ENCODE measurements around the gene TMEM82.

TMEM82 gene

GRCh38 chr1:15777909-15778707 is 35.8 kb downstream of the TMEM82 start:
- Histone ChIP-seq H3K9ac (ENCODE audit: low read depth, low read length) (no peak overlapping the region), H3K4me3 (ENCODE audit: low read length) (no peak overlapping the region), H3K36me3 (ENCODE audit: insufficient read depth, low read length) (peaks cover 52% of the 10 kb centered on the region), H3K27me3 (ENCODE audit: control insufficient read depth, insufficient read depth, low read length) (no peaks in the 10 kb centered on the region), H3K4me1 (ENCODE audit: control insufficient read depth, insufficient read depth, low read length) (no peaks in the 10 kb centered on the region), H3K4me2 (ENCODE audit: low read length) (no peak overlapping the region), H3K9me3 (replicated peaks; ENCODE audit: low read length) (no peaks in the 10 kb centered on the region)

DNA sequence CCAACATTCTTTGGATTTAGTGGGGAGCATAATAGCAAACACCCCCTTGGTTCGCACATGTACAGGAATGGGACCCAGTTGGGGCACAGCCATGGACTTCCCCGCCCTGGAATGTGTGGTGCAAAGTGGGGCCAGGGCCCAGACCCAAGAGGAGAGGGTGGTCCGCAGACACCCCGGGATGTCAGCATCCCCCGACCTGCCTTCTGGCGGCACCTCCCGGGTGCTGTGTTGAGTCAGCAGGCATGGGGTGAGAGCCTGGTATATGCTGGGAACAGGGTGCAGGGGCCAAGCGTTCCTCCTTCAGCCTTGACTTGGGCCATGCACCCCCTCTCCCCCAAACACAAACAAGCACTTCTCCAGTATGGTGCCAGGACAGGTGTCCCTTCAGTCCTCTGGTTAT is 43.4 kb downstream of the TMEM82 start:
- H3K9me3 ChIP-seq (replicated peaks; ENCODE audit: low read length), result no peaks in the 10 kb centered on the region
- H3K4me3 ChIP-seq (ENCODE audit: low read length), result no peak overlapping the region
- peaks cover 29% of the 10 kb centered on the region for H3K4me1 ChIP-seq (ENCODE audit: control insufficient read depth, insufficient read depth, low read length)
- H3K9ac ChIP-seq (ENCODE audit: low read depth, low read length), result no peak overlapping the region
- H3K4me2 ChIP-seq (ENCODE audit: low read length), result no peak overlapping the region
- peaks cover 27% of the 10 kb centered on the region for H3K36me3 ChIP-seq (ENCODE audit: insufficient read depth, low read length)
- H3K27me3 ChIP-seq (ENCODE audit: control insufficient read depth, insufficient read depth, low read length), result no peaks in the 10 kb centered on the region

DNA sequence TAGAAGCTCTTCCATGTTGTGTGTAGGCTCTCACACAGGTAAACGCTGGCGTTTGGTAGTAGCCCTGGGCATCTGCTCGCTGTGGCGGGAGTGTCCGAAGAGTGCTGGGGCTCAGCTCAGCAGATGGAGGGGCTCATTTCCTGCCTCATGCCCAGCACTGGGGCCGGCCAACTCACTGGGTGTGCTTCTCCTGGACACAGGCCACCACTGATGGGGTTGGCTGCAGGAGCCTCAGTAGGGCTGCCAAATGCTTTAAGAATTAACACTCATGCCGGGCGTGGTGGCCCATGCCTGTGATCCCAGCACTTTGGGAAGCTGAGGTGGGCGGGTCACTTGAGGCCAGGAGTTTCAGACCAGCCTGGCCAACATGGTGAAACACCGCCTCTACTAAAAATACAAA is 44.3 kb downstream of the TMEM82 start:
- Histone ChIP-seq H3K9ac (ENCODE audit: low read depth, low read length) (no peak overlapping the region), H3K4me3 (ENCODE audit: low read length) (no peak overlapping the region), H3K4me1 (ENCODE audit: control insufficient read depth, insufficient read depth, low read length) (peaks cover 29% of the 10 kb centered on the region), H3K27me3 (ENCODE audit: control insufficient read depth, insufficient read depth, low read length) (no peaks in the 10 kb centered on the region), H3K4me2 (ENCODE audit: low read length) (no peak overlapping the region), H3K36me3 (ENCODE audit: insufficient read depth, low read length) (peaks cover 23% of the 10 kb centered on the region), H3K9me3 (replicated peaks; ENCODE audit: low read length) (no peaks in the 10 kb centered on the region)

DNA sequence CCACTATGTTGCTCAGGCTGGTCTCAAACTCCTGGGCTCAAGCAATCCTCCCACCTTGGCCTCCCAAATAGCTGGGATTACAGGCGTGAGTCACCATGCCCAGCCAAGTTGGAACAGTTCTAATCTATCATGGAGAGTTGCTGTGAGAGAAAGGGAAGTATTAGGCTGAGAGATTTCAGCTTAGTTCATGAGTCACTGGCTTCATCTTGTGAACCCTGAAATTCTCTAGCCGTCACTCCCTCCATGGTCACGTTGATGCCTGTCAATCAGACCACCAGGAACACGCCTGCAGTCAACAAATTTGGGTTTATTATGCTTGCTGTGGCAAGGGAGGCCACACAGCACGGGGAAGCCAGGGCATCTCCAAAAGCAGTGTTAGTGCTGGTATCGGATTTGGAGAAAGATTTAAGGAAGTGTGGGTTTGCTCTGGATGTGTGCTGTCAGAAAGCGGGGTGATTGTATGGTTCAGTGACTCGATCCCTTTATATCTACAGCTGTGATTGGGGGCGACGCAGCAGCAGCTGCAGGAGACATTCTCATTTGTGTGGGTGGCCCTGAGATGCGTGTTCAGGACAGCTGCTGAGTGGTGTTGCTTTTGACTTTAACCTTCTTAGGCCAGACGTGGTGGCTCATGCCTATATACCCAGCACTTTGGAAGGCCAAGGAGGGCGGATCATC is 46.5 kb downstream of the TMEM82 start:
- H3K36me3 ChIP-seq (ENCODE audit: insufficient read depth, low read length), result peaks cover 16% of the 10 kb centered on the region
- no peaks in the 10 kb centered on the region for H3K27me3 ChIP-seq (ENCODE audit: control insufficient read depth, insufficient read depth, low read length)
- peak overlapping the region; percentile 39 for H3K9ac ChIP-seq (ENCODE audit: low read depth, low read length)
- peaks cover 36% of the 10 kb centered on the region for H3K4me1 ChIP-seq (ENCODE audit: control insufficient read depth, insufficient read depth, low read length)
- H3K4me2 ChIP-seq (ENCODE audit: low read length), result peak overlapping the region; percentile 59
- H3K9me3 ChIP-seq (replicated peaks; ENCODE audit: low read length), result no peaks in the 10 kb centered on the region
- H3K4me3 ChIP-seq (ENCODE audit: low read length), result no peak overlapping the region

DNA sequence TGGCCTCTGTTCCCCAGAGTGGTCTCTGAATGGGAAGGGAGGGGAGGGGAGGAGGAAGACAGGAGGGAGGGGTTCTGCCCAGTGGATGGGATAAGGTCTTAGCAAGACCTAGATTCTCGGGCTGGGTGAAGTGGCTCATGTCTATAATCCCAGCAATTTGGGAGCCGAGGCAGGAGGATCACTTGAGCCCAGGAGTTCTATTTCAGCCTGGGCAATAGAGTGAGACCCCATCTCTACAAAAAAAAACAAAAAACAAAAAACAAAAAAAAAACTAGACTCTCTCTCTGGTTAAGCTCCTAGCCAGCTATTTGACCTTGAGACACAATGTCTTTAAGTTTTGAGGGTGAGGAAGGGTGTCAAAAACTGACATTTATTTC is 53.8 kb downstream of the TMEM82 start:
- no peaks in the 10 kb centered on the region for H3K36me3 ChIP-seq (ENCODE audit: insufficient read depth, low read length)
- H3K4me2 ChIP-seq (ENCODE audit: low read length), result no peak overlapping the region
- no peaks in the 10 kb centered on the region for H3K9me3 ChIP-seq (replicated peaks; ENCODE audit: low read length)
- H3K27me3 ChIP-seq (ENCODE audit: control insufficient read depth, insufficient read depth, low read length), result no peaks in the 10 kb centered on the region
- H3K9ac ChIP-seq (ENCODE audit: low read depth, low read length), result peak overlapping the region; percentile 20
- peaks cover 68% of the 10 kb centered on the region for H3K4me1 ChIP-seq (ENCODE audit: control insufficient read depth, insufficient read depth, low read length)
- no peak overlapping the region for H3K4me3 ChIP-seq (ENCODE audit: low read length)
